Retinal pigment epithelial cell (primary cell): ENCODE results near the gene GRIPAP1.

Experiments used
- DNase-seq: peaks from one replicate; pipeline ENCODE4 v3.0.0-alpha.2; 2010; ENCODE audit warnings: low read depth
- H3K4me3 ChIP-seq: 2 replicates; pipeline ENCODE4 v1.5.1; 2011; ENCODE audit warnings: mild to moderate bottlenecking, low read length, control low read depth, moderate library complexity
- CTCF ChIP-seq: conservative IDR thresholded peaks from 2 replicates; pipeline ENCODE4 v1.5.1; 2011; ENCODE audit warnings: low read depth, low read length, control low read depth, inconsistent platforms

Gene GRIPAP1

GRCh38 chrX:48936429-48937053, 65.5 kb downstream of the GRIPAP1 start:
- H3K4me3 ChIP-seq = no peak overlapping the region
- TF ChIP-seq CTCF = no peak
- no peak for DNase-seq

GRCh38 chrX:48935301-48935670, 66.8 kb downstream of the GRIPAP1 start:
- DNase-seq = no peak
- no peak overlapping the region for H3K4me3 ChIP-seq
- TF ChIP-seq CTCF = no peak

- H3K4me3 ChIP-seq = no peak overlapping the region
- DNase-seq = no peak
- no peak for TF ChIP-seq CTCF
Measured at GRCh38 chrX:48934581-48935300, 67.3 kb downstream of the GRIPAP1 start.

GRCh38 chrX:48933757-48934156, 68.3 kb downstream of the GRIPAP1 start:
- no peak for TF ChIP-seq CTCF
- DNase-seq = no peak
- H3K4me3 ChIP-seq = no peak overlapping the region

- H3K4me3 ChIP-seq = no peak overlapping the region
- no peak for TF ChIP-seq CTCF
- DNase-seq = no peak
Measured at GRCh38 chrX:48927736-48928382, 74.2 kb downstream of the GRIPAP1 start.

- no peak overlapping the region for H3K4me3 ChIP-seq
- DNase-seq = no peak
- TF ChIP-seq CTCF = no peak
Measured at GRCh38 chrX:48927123-48927522, 74.9 kb downstream of the GRIPAP1 start.

- TF ChIP-seq CTCF = no peak
- DNase-seq = no peak
- no peak overlapping the region for H3K4me3 ChIP-seq
Measured at GRCh38 chrX:48924270-48924669, 77.8 kb downstream of the GRIPAP1 start.
